ENCODE data around the gene CCDC181. TPM values are rescaled to one million over a fixed set of nuclear protein-coding genes. Genes with fewer than 3 reads are reported as not detected.
A peak's percentile ranks its signal among the peaks of the same experiment; 100 is the strongest.

Gene CCDC181
- under 1 TPM; 0.51 to 0.95 TPM for total RNA-seq
- long read RNA-seq, donor 1, partial matches to known transcripts = 0 of 1 reads
- long read RNA-seq, donor 1, other reads (novel, unspliced or antisense) = 1 of 1 reads
- long read RNA-seq, donor 2, partial matches to known transcripts = 1 of 1 reads
- long read RNA-seq, donor 2, other reads (novel, unspliced or antisense) = 0 of 1 reads

DNA sequence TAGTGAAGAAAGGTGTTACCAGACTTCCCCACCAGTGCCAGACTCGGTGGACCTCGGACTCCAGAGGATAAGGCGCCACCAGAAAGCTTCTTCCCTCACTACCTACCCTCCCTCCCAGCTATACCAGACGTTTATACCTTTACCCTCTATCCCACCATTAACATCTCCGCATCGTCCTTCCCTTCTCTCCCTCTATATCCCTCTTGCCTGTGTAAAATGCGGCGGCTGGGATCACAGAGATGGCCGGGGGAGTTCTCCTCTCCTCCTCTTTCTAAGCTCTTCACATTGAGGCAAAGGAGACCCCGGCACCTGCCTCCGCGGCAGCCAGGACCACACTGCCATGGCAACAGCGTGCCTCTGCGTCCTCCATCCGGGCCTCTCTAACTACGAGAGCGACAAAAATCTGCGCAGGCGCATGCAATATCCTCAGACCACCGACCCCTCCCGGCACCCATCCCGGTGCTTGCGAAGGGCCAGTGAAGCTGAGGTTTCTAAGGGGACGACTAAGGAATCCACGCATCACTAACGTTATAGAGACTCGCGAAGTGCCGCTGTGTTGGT is at the start of gene CCDC181:
Gene CCDC181 (minus strand): TSS at position 394 of the 561 bp plus-strand sequence. CDS start 2,547 bp downstream, outside the sequence.
- intact Hi-C loops (cut with DNase I) = no loop called here
- peak; percentile 81 for DNase-seq (ENCODE audit: low spot score)

DNA sequence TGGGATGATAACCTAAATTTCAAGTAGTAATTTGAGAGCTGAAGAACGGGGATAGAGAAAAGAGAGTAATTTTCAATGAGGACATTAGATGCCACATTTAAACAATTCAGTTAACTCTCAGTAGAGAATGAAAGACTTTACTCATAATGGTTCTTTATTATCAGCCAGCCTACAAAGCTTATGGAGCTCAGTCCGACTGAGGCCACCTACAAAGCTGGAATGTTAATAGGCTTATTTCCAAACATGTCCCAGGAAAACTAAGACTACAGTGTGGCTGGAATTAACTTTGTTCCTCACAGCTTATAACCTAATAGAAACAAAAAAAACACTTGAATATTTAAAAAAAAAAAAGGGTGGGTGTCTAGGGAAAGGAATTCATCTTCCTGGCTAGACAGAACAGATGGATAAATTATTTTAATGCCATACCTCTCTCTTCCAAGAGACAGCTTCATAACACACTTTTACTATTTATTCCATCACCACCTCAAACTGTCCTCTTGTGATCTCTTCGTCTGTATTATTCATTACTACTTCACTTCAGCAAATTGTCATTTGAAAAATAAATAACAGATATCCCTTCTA is 48.6 kb upstream of the CCDC181 start:
- intact Hi-C loops (cut with DNase I) = no loop called here
- no peak for DNase-seq (ENCODE audit: low spot score)

DNA sequence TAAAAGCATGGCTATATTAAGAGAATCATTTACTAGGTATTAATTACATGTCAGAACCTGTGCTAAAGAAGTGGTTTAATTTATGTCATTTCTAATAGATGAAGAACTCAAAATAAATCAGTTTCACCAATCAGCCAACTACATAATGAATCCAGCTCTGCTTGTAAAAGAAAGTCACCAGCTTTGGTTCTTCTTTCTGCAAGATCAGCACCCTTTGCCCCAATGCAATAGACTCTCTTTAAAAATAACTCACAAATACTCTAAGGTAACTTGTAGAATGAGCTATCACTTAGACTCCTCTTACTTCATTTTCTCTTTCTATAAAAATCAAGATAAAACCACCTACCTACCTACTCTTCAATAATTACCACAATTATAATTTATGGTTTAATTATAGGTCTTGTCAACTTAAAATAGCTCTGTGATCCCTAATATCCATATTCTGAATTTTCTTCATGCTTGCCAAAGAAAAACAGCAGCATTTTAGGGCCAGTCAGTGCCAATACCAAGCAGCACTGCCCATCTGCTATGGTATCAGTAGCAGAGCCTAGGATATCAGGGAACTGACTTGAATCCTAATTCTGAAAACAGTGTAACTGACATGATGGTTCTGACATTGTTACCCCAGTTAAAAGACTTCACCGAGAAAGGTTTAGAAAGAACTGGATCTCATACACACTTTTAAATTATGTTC is 47.2 kb upstream of the CCDC181 start:
- no peak for DNase-seq (ENCODE audit: low spot score)
- intact Hi-C loops (cut with DNase I) = no loop called here

DNA sequence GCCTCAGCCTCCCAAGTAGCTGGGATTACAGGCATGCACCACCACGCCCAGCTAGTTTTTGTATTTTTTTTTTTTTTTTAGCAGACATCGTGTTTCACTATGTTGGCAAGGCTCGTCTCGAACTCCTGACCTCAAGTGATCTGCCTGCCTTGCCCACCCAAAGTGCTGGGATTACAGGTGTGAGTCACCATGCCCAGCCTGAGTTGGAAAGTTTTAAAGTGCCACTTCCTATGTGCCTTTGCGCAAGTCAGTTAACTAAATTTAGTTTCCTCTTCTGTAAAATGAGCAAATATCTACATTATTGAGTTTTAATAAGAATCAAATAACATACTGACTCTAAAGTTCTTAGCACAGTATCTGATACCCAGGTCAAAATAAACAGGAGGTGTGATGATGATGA is 46.1 kb upstream of the CCDC181 start:
- intact Hi-C loops (cut with DNase I) = no loop called here
- DNase-seq (ENCODE audit: low spot score) = no peak

- intact Hi-C loops (cut with DNase I) = no loop called here
- no peak for DNase-seq (ENCODE audit: low spot score)
These were observed 45.5 kb upstream of the CCDC181 start for GRCh38 chr1:169472738-169473137.

DNA sequence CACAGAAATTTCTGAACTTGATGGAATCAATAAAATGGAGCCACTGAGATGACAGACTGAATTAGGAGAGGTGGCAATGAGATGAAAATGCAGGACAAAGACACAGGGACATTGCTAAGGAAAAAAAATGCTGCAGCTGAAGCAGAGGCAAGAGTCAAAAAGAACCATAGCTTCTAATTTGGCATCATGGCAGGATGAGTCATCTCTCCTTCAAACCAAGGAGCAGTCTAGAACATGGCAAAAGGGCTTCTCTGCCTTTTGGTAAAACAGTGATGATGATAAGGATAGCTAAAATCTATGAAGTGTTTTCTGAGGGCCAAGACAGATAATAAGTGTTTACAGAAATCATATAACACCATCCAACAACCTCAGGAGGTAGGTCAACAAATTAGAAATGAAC is 41.7 kb upstream of the CCDC181 start:
- DNase-seq (ENCODE audit: low spot score) = no peak
- intact Hi-C loops (cut with DNase I) = loop anchor here in 1 of 2 donors (5.0 kb wide), 1 partner anchor 78 kb away; no protein-coding TSS in a partner anchor

- intact Hi-C loops (cut with DNase I) = loop anchor here in 1 of 2 donors (5.0 kb wide), 1 partner anchor 81 kb away; no protein-coding TSS in a partner anchor
- no peak for DNase-seq (ENCODE audit: low spot score)
These were observed 39.3 kb upstream of the CCDC181 start for GRCh38 chr1:169466259-169467230.

GRCh38 chr1:169465281-169465680 is 38.0 kb upstream of the CCDC181 start:
- no peak for DNase-seq (ENCODE audit: low spot score)
- intact Hi-C loops (cut with DNase I) = loop anchor here in 1 of 2 donors (5.0 kb wide), 1 partner anchor 82 kb away; no protein-coding TSS in a partner anchor

- no peak for DNase-seq (ENCODE audit: low spot score)
- intact Hi-C loops (cut with DNase I) = no loop called here
These were observed 35.1 kb upstream of the CCDC181 start for GRCh38 chr1:169462385-169462784.

DNA sequence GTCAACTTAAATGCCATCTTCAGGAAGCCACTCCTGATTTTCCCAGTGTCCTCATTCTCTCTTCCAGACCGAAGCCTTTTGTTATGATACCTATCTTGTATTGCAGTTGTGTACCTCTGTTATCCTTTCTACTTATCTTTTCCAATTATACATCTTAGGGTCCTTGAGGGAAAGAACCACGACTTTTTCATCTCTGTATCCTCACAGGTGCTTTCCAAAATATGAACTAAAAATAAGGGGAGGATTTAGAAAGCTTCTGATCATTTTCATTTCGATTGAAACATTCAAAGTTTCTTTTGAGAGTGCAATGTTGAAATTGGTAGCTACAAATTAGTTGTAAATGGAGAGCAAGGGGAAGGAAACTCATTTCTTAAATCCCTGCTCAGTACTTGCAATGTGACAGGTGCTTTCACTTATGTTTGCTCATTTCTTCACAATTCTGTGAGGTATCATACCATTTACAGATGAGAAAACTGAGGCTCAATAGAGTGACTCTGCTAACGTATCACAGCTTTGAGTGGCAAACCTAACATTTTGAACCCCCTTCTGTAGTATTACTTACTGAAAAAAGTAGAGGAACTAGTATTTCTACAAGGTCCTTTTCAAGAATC is 34.2 kb upstream of the CCDC181 start:
- intact Hi-C loops (cut with DNase I) = no loop called here

GRCh38 chr1:169460191-169460833 is 33.0 kb upstream of the CCDC181 start:
- intact Hi-C loops (cut with DNase I) = no loop called here

More for the DNA sequence above, 34.2 kb upstream of the CCDC181 start:
- no peak for DNase-seq (ENCODE audit: low spot score)

GRCh38 chr1:169457443-169457842 is 30.2 kb upstream of the CCDC181 start:
- DNase-seq (ENCODE audit: low spot score) = no peak
- intact Hi-C loops (cut with DNase I) = no loop called here

More at GRCh38 chr1:169460191-169460833, 33.0 kb upstream of the CCDC181 start:
- DNase-seq (ENCODE audit: low spot score) = no peak

GRCh38 chr1:169456029-169456428 is 28.8 kb upstream of the CCDC181 start:
- no peak for DNase-seq (ENCODE audit: low spot score)
- intact Hi-C loops (cut with DNase I) = no loop called here

- DNase-seq (ENCODE audit: low spot score) = no peak
- intact Hi-C loops (cut with DNase I) = no loop called here
These were observed 25.6 kb upstream of the CCDC181 start for GRCh38 chr1:169452921-169453320.

GRCh38 chr1:169451218-169451824 is 24.0 kb upstream of the CCDC181 start:
- DNase-seq (ENCODE audit: low spot score) = no peak
- intact Hi-C loops (cut with DNase I) = no loop called here

DNA sequence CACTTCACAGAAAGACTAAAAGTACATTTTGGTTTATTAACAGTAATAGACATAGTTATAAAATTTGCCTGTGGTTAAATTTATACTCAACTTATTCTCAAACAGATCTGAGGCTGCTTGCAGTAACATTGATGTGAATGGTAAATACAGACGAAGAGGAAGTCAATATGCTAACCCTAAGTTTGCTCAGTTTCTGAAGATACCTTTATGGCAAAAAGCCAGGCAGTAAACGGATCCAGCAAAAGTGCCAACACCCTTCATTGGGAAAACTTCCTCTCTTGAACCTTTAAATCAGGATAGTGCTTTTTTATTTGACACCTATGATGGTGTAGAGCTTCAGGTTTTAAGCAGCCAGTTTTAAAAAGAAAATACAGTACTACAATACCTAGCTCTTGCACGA is 16.6 kb upstream of the CCDC181 start:
- DNase-seq (ENCODE audit: low spot score) = no peak
- intact Hi-C loops (cut with DNase I) = no loop called here

DNA sequence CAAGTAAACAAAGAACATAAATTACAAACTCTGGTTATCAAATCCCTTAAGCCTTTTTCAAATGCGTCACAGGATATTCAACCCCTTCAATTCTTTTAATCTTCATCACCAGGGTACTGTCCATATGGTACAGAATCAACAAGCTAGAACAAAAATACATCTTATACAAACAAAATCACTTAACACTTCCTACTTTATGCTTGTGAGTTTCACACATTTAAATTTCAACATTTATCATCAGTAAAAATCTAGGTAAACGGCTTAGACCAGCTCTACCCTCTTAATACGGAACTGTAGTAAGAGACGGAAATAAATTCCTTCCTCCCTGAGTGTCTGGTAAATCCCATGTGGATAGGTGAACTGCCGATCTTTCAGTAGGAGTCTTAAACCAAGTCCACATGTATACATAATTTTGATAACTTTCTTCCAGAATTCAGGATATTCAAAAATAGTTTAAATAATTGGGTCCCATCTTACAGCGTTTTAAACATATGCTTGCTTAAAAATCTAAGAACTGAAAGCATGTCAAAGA is 1.0 kb downstream of the CCDC181 start:
- intact Hi-C loops (cut with DNase I) = no loop called here
- DNase-seq (ENCODE audit: low spot score) = no peak

DNA sequence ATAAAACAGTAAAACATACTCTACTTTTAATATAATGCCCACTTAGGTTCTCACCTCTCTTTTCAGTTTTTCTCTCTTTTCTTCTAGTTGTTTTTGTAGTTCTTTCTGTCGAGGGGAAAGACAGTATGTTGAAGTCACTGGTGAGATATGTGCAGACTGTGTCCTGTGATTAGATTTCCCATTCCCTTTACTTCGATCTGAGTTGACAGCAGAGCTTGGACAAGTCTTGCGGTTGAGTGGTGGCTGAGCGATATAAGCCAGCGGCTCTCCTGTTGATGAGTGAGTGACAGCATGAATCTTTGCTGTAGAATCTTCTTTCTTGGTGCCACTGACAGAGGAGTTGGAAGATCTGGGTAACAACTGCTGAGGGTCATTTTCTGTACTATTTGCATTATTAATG is 6.0 kb downstream of the CCDC181 start:
- intact Hi-C loops (cut with DNase I) = no loop called here
- no peak for DNase-seq (ENCODE audit: low spot score)
